ENCODE results near the gene ICAM4. TPM values are rescaled to one million over a fixed set of nuclear protein-coding genes. Genes with fewer than 3 reads are reported as not detected.
A peak's percentile ranks its signal among the peaks of the same experiment; 100 is the strongest.

Gene ICAM4
- total and polyA plus RNA-seq, 2 of the 13 experiments (the other 11 are each of a cell fraction or from before 2014, with no cell fraction given) = 2.9 to 4.0 TPM

GRCh38 chr19:10245189-10245939 is 41.4 kb upstream of the ICAM4 start:
- ATAC-seq = no peak
- Histone ChIP-seq H3K27me3 (ENCODE audit: control insufficient read depth in 1 of 2, insufficient read depth in 2 of 2, low read length in 2 of 2) (no peaks in the 10 kb centered on the region), H4K20me1 (ENCODE audit: insufficient read depth, low read length) (no peaks in the 10 kb centered on the region), H3K27ac (ENCODE audit: extremely low read length, insufficient read depth, low read length) (no peak overlapping the region), H3K4me2 (ENCODE audit: low read depth, low read length) (no peak overlapping the region), H3K36me3 (replicated peaks in 1 of 2; ENCODE audit: control insufficient read depth in 1 of 2, insufficient read depth in 2 of 2, low read length in 2 of 2) (no peaks in the 10 kb centered on the region), H3K9me3 (ENCODE audit: low read length) (no peaks in the 10 kb centered on the region), H3K79me2 (ENCODE audit: insufficient read depth, low read length) (no peaks in the 10 kb centered on the region), H2AFZ (ENCODE audit: low read length) (no peak overlapping the region), H3K4me1 (ENCODE audit: insufficient read depth, low read length) (peaks cover 53% of the 10 kb centered on the region), H3K4me3 (replicated peaks in 1 of 3; ENCODE audit: insufficient read depth in 1 of 3, low read depth in 2 of 3, low read length in 3 of 3) (no peak overlapping the region), H3K9ac (ENCODE audit: insufficient read depth, low read depth, low read length) (no peak overlapping the region)
- intact Hi-C loops (cut with micrococcal nuclease; ENCODE audit: unreplicated experiment) (no loop called here), in situ Hi-C loops (cut with HindIII; ENCODE audit: extremely low pct_ligation_motif_present, low pct_unique_long_range_greater_than_20kb) (no loop called here)
- BruUV-seq (replicated peaks) = no TSS peak
- WGBS (ENCODE audit: low lambda C conversion rate) = 60% methylated on average over 9 of the region's 9 CpGs
- ChIA-PET POLR2A (no interaction called here), CTCF (ENCODE audit: low intra/inter-chr PET ratio, low total read pairs) (no interaction called here)
- peak; percentile 38; the same call in 1 of the 2 replicates for TF ChIP-seq ZNF460 (CRISPR knock-in tag; IDR thresholded peaks at IDR 0.05; ENCODE audit: borderline replicate concordance)
- TF ChIP-seq KDM4B (CRISPR knock-in tag; IDR thresholded peaks at IDR 0.05) = no peak
- TF ChIP-seq ZNF232 (CRISPR knock-in tag; IDR thresholded peaks at IDR 0.05; ENCODE audit: borderline replicate concordance) = no peak
- TF ChIP-seq EZH2 (conservative IDR thresholded peaks at IDR 0.05; ENCODE audit: low read depth, low read length) = no peak
- DNase-seq (ENCODE audit: low spot score) = no peak
- FAIRE-seq = no peak

DNA sequence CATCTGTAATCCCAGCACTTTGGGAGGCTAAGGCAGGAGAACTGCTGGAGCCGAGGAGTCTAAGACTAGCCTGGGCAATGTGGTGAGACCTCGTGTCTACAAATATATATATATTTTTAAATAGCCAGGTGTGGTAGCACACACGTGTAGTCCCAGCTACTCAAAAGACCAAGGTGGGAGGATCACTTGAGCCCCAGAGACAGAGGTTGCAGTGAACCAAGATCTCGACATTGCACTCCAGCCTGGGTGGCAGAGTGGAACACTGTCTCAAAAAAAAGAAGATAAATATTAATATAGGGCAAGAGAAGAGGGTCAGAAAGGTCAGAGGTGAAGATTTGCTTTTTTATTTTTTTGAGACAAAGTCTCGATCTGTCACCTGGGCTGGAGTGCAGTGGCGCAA is 40.2 kb upstream of the ICAM4 start:
- CTCF ChIA-PET (ENCODE audit: low intra/inter-chr PET ratio, low total read pairs) = no interaction called here
- in situ Hi-C loops (cut with HindIII; ENCODE audit: extremely low pct_ligation_motif_present, low pct_unique_long_range_greater_than_20kb) (no loop called here), intact Hi-C loops (cut with micrococcal nuclease; ENCODE audit: unreplicated experiment) (no loop called here)
- no peak overlapping the region for H3K27ac ChIP-seq (ENCODE audit: extremely low read length, insufficient read depth, low read length)
- DNase-seq (ENCODE audit: low spot score) (no peak), ATAC-seq (no peak), FAIRE-seq (no peak)
- H3K4me3 ChIP-seq (replicated peaks in 1 of 3; ENCODE audit: insufficient read depth in 1 of 3, low read depth in 2 of 3, low read length in 3 of 3) = no peak overlapping the region
- H3K4me2 ChIP-seq (ENCODE audit: low read depth, low read length) = no peak overlapping the region
- no peaks in the 10 kb centered on the region for H3K27me3 ChIP-seq (ENCODE audit: control insufficient read depth in 1 of 2, insufficient read depth in 2 of 2, low read length in 2 of 2)
- no peaks in the 10 kb centered on the region for H4K20me1 ChIP-seq (ENCODE audit: insufficient read depth, low read length)
- H3K4me1 ChIP-seq (ENCODE audit: insufficient read depth, low read length) = peaks cover 59% of the 10 kb centered on the region
- BruUV-seq (replicated peaks) = no TSS peak
- no peak overlapping the region for H2AFZ ChIP-seq (ENCODE audit: low read length)
- POLR2A ChIA-PET = interaction anchor here (0.8 kb wide), 1 partner anchor 8 kb away, joined by 3 read pairs; no protein-coding TSS in a partner anchor
- H3K36me3 ChIP-seq (replicated peaks in 1 of 2; ENCODE audit: control insufficient read depth in 1 of 2, insufficient read depth in 2 of 2, low read length in 2 of 2) = no peaks in the 10 kb centered on the region
- no peak overlapping the region for H3K9ac ChIP-seq (ENCODE audit: insufficient read depth, low read depth, low read length)
- H3K9me3 ChIP-seq (ENCODE audit: low read length) = no peaks in the 10 kb centered on the region
- WGBS (ENCODE audit: low lambda C conversion rate) = 59% methylated on average over 6 of the region's 6 CpGs
- no peaks in the 10 kb centered on the region for H3K79me2 ChIP-seq (ENCODE audit: insufficient read depth, low read length)
- TF ChIP-seq HMGXB4 (CRISPR knock-in tag; IDR thresholded peaks at IDR 0.05; ENCODE audit: borderline replicate concordance in 1 of 2, low read depth in 1 of 2) = no peak
- TF ChIP-seq ZNF354B (CRISPR knock-in tag; IDR thresholded peaks at IDR 0.05) = no peak
- TF ChIP-seq ZNF557 (CRISPR knock-in tag; IDR thresholded peaks at IDR 0.05) = no peak
- no peak for TF ChIP-seq RBM39 (IDR thresholded peaks at IDR 0.05; ENCODE audit: low read depth, low read length, poor library complexity, severe bottlenecking)
- TF ChIP-seq, protein P1, sequence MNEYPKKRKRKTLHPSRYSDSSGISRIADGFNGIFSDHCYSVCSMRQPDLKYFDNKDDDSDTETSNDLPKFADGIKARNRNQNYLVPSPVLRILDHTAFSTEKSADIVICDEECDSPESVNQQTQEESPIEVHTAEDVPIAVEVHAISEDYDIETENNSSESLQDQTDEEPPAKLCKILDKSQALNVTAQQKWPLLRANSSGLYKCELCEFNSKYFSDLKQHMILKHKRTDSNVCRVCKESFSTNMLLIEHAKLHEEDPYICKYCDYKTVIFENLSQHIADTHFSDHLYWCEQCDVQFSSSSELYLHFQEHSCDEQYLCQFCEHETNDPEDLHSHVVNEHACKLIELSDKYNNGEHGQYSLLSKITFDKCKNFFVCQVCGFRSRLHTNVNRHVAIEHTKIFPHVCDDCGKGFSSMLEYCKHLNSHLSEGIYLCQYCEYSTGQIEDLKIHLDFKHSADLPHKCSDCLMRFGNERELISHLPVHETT (CRISPR knock-in tag; conservative IDR thresholded peaks at IDR 0.05) = no peak
- TF ChIP-seq SIN3B (IDR thresholded peaks at IDR 0.05; ENCODE audit: low read length) = no peak
- TF ChIP-seq ZNF567 (CRISPR knock-in tag; IDR thresholded peaks at IDR 0.05; ENCODE audit: borderline replicate concordance) = no peak
- no peak for TF ChIP-seq JUN (CRISPR knock-in tag; IDR thresholded peaks at IDR 0.05)
- no peak for TF ChIP-seq ZC3H13 (CRISPR knock-in tag; IDR thresholded peaks at IDR 0.05)
- TF ChIP-seq ZNF720 (CRISPR knock-in tag; IDR thresholded peaks at IDR 0.05) = no peak
- TF ChIP-seq TARDBP (CRISPR knock-in tag; IDR thresholded peaks at IDR 0.05) = no peak
